Amniotic stem cell (primary cell): ENCODE results near the gene IRX1.

Experiments
- DNase-seq: peaks from one replicate; lab custom pipeline; 2025; lab: John Stamatoyannopoulos, UW

Gene IRX1

DNA sequence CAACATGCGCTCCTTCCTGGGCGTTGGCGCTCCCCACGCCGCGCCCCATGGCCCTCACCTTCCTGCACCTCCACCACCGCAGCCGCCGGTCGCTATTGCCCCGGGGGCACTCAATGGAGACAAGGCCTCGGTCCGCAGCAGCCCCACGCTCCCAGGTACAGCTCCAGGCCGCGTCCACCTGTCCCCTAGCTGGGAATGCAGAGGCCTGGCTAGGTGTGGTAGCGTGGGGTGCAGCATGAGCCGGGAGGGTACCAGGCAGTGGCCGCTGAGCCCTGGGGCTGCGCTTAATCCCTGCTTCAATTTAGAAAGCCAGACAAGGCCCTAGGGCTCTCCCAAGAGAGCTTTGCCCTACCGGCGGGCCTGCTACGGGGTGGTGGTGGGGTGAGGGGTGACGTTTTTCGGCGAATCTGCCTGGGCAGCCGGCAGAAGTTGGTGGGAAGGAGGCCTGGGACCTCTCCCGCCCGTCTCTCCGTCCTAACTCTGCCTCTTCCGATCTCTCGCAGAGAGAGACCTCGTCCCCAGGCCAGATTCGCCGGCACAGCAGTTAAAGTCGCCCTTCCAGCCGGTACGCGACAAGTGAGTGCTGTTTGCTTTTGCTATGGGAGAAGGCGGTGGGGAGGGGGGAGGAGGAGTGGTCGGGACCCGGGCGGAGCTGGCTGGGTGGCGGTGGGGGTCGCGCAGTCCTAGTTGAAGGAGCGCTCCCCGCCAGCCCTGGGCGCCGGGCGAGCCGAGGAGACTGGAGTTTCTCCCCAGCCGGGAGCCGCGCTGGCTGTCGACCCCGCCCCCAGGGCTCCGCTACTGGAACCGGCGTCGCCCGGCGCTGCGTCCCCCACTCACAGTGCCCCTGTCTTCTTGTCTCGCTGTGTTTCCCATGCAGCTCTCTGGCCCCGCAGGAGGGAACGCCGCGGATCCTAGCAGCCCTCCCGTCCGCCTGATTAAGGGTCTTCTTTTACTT is 4.8 kb downstream of the IRX1 start:
- DNase-seq = no peak

DNA sequence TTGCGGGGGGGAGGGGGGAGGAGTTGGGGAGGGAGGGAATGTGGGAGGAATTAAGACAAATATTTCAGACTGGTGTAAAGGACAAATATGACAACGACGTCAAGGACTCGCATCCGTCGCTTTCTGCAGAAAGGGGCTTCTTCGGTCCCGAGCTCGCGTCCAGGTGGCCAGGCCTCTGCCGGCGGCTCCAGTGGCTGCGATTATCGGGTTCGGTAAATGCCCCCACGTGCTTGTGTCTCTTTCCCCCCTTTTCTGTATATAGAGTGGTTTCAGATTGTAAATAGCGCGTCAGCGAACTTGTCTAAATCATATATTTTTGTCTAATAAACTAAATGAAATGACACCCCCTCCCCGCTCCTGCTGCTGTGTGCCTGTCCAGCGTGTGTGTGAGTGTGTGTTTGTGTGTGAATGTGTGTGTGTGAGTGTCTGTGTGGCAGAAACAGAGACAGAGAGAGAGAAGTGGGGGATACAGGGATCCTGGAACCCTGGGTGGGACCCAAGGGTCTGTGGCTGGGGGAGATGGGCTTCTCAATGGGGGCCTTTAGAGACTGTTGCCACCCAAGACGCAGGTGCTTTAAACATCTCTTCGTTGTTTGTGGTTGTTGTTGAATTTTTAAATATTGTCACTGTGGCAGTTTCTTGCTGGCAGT is 5.6 kb downstream of the IRX1 start:
- no peak for DNase-seq

DNA sequence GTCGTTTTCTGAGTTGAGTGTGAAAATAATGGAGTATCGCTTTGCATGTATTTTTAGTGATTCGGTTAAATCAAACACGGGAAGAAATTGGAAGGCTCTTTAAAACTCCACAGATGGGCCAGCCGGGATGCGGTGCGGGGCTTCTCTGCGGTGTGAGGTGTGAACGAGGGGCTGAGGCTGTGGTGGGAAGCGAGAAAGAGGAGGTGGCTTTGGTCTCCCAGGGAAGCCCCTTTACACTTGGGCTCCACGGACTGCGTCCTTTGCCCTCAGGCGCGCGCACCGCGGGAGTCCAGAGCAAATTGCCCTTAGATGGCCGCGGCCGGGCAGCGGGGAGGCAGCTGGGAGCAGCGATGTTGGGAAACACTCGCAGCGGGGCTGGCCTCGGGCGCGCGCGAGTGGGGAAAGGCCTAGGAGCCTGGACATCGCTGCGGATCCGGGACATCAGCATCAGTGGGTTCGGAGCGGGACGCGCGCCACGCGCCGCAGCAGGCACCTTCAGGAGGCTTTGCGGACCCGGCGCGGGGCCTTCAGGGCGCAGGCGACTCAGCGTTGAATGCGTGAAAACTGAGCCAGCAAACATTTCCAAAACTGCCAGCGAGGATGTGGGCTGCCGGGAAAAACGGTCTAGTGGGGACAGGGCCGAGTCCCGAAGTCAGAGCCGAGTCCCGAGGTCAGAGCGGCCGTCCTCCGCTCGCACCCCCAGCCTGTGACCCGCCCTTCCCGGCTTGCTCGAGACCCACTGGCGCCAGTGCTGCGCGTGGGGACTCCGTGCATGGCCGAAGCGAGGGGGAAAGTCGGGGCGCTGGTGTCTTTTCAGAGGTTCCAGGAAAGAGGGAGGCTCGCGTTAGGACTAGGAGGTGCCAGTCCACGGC is 6.5 kb downstream of the IRX1 start:
- no peak for DNase-seq

GRCh38 chr5:3602785-3603502 is 7.3 kb downstream of the IRX1 start:
- no peak for DNase-seq

GRCh38 chr5:3604501-3604900 is 8.9 kb downstream of the IRX1 start:
- DNase-seq = no peak

GRCh38 chr5:3605298-3606010 is 9.8 kb downstream of the IRX1 start:
- DNase-seq = no peak

GRCh38 chr5:3606121-3606831 is 10.6 kb downstream of the IRX1 start:
- no peak for DNase-seq

GRCh38 chr5:3607541-3608181 is 12.0 kb downstream of the IRX1 start:
- DNase-seq = no peak

DNA sequence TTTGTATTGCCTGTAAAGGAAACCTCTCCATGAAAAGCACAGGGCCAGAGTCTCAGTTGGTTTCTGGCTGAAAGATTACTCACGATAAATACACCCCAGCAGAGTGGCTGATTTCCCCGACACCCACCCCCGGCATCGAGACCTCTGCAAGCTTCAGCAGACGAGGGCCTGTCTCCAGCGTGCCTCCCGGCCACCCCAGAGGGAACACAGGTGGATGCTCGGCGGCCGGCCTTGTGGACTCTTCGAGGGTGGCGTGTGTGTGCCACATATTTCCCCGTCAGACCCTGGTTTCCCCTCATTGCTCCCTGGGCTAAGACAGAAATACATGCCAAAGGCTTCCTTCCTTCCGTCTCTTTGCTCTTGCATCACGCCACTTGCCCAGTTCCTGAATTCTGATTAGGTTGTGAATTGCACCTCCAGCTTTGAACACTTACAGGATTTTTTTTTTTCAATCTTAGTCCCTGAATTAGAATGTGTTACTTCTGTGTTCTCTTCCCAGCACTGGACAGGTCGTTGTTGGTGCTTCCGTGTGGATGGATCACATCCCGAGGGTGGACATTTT is 13.6 kb downstream of the IRX1 start:
- no peak for DNase-seq

DNA sequence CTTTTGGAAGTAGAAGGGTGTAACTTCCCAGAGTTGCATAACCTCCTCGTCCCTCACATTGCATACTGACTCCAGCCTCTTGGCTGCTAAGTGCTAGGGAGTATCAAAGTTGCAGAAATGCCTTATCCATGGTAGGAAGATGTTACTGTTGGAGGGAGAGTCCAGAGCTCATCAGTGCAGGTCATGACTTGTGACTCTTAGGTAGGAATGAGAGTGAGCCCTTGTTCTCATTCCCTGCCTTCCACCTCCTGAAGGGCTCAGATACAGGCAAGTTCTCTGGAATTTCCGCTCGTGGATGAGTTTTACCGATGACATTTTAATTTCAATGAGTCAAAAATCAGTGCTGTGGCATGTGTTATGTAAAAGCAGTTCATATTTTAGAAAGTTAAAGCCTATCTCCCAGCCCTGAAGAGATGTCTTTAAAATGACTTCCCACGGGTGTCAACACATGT is 17.0 kb downstream of the IRX1 start:
- DNase-seq = no peak

DNA sequence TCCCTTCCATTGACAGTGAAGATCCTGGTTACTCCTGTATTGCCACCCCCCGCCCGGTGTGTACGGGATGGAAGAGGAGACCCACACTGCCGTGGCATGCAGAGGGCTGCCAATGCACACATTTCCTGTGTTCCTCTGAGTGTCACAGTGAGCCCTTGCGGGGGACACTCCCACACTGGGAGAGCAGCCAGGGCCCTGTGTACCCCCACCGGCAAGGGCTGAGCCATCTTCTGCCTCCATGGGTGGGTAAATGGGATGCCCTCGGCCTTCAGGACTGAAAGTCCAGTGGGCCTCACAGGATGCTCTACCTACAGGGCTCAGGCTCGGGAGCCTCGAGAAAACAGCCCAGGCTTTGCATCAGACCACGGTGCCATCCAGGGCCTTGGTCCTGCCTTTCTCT is 18.1 kb downstream of the IRX1 start:
- no peak for DNase-seq

DNA sequence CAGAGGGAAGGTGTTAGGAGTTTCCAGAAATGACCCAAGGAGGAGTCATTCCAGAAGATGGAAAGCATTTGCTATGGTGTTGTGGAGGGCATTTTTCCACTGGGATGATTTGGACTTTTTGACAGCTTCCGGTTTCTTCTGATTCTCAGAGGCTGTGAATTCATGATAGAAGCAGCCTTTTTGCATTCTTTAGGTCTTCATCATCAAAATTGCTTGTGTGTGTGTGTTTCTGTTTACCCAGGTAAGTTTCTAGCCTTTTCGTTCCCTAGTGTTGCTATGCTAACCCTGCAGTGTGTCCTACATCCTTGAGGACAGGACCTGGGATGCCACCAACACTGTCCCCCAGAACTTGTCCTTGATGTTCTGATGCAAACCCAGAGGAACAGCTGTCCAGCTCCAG is 19.6 kb downstream of the IRX1 start:
- DNase-seq = no peak

- no peak for DNase-seq
These were observed 20.2 kb downstream of the IRX1 start for GRCh38 chr5:3615829-3616228.

GRCh38 chr5:3619579-3619978 is 23.9 kb downstream of the IRX1 start:
- DNase-seq = no peak

DNA sequence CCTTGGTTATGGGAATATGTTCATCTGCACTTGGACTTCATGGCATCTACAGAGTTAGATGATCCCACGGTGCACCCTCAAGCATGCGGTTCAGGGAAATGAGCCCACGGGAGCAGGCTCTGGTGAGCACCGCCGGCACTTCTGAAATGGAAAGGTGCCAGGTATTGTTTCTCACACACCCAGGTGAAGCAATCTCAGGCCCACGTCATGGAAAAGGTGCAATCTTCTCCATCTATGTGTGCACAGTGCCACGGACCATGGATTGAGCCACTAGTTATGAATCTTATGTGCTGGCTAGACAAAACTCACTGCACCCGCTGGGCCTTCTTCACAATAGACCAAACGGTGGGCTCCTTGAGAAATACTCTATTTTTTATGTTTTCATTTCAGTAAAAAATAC is 27.3 kb downstream of the IRX1 start:
- DNase-seq = no peak

DNA sequence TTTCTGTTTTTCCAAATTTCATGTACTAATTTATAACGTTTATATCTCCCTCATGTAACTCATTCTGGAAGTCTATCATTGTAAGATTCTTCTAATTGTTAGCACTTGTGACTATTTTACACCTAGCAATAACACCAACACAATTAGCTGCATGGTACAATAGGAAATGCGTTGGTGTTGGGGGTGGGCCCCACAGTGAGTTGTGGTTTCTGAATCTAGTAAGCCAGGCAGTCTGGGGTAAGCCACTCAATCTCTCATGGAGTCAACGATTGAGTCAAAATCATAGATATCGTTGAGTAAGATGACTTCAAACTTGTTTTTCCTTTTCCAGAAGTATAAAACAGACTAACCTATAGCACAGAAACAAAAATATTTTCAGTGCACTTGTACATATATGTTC is 30.0 kb downstream of the IRX1 start:
- no peak for DNase-seq

GRCh38 chr5:3634061-3634460 is 38.4 kb downstream of the IRX1 start:
- no peak for DNase-seq

DNA sequence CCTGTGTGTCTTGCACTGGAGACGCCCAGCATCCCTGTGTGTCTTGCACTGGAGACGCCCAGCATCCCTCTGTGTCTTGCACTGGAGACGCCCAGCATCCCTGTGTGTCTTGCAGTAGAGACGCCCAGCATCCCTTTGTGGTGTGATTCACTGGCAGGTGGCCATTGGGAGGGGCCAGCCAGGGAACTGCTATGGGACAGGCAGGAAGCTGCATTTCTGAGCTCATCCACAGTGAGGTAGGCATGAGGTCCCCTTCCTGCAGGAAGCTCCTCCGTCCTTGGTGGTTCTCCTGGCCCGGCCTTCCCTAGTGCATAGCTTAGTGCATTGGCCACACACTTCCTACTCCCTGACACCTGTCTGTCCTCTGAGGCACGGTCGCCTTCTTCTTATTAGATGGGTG is 43.5 kb downstream of the IRX1 start:
- no peak for DNase-seq

- no peak for DNase-seq
These were observed 46.6 kb downstream of the IRX1 start for GRCh38 chr5:3642231-3642630.

GRCh38 chr5:3650320-3650719 is 54.7 kb downstream of the IRX1 start:
- no peak for DNase-seq
